ENCODE results near the gene GRIA3.

- TF ChIP-seq POLR2A (IDR thresholded peaks at IDR 0.05), result no peak
- TF ChIP-seq CTCF (IDR thresholded peaks at IDR 0.05), result no peak
Observed at GRCh38 chrX:123193101-123193500, 9.0 kb downstream of the GRIA3 start.
